Measurements from ENCODE around the gene ID2. TPM values are rescaled to one million over a fixed set of nuclear protein-coding genes. Genes with fewer than 3 reads are reported as not detected.

Gene ID2
- total and polyA plus RNA-seq, 2 donors (not counting 1 experiment from before 2014, with no cell fraction given) = 15.0 to 25.9 TPM

GRCh38 chr2:8648441-8649213, 33.2 kb upstream of the ID2 start:
- no peaks in the 10 kb centered on the region for H3K36me3 ChIP-seq (replicated peaks in 1 of 2; ENCODE audit: control extremely low read depth in 1 of 2, control insufficient read depth in 1 of 2, extremely low read depth in 1 of 2, insufficient read depth in 2 of 2, low read length in 1 of 2)
- H3K4me3 Mint-ChIP-seq = no peak overlapping the region
- H2AFZ ChIP-seq (ENCODE audit: insufficient read depth, low read depth, low read length, poor library complexity, severe bottlenecking) = no peak overlapping the region
- no peak for ATAC-seq (ENCODE audit: low read depth)
- no peaks in the 10 kb centered on the region for H3K79me2 ChIP-seq (ENCODE audit: control insufficient read depth, insufficient read depth, low read length)
- H3K27me3 ChIP-seq (replicated peaks in 1 of 4; ENCODE audit: control extremely low read depth in 1 of 4, control insufficient read depth in 3 of 4, insufficient read depth in 4 of 4, low read length in 3 of 4) = peaks cover 0 to 3% (median 0%) of the 10 kb centered on the region in 4 experiments
- intact Hi-C loops (cut with micrococcal nuclease) = no loop called here
- H3K9ac ChIP-seq (ENCODE audit: low read length) = no peak overlapping the region
- H4K20me1 ChIP-seq (ENCODE audit: control insufficient read depth, insufficient read depth, low read length, poor library complexity, severe bottlenecking) = no peaks in the 10 kb centered on the region
- H3K4me2 ChIP-seq (replicated peaks; ENCODE audit: low read depth, low read length, poor library complexity, severe bottlenecking) = no peak overlapping the region
- no peak for TF ChIP-seq EZH2 (IDR thresholded peaks at IDR 0.05; ENCODE audit: borderline replicate concordance, insufficient read depth, low read depth, low read length, poor library complexity, severe bottlenecking)
- TF ChIP-seq, protein P1, sequence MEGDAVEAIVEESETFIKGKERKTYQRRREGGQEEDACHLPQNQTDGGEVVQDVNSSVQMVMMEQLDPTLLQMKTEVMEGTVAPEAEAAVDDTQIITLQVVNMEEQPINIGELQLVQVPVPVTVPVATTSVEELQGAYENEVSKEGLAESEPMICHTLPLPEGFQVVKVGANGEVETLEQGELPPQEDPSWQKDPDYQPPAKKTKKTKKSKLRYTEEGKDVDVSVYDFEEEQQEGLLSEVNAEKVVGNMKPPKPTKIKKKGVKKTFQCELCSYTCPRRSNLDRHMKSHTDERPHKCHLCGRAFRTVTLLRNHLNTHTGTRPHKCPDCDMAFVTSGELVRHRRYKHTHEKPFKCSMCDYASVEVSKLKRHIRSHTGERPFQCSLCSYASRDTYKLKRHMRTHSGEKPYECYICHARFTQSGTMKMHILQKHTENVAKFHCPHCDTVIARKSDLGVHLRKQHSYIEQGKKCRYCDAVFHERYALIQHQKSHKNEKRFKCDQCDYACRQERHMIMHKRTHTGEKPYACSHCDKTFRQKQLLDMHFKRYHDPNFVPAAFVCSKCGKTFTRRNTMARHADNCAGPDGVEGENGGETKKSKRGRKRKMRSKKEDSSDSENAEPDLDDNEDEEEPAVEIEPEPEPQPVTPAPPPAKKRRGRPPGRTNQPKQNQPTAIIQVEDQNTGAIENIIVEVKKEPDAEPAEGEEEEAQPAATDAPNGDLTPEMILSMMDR (IDR thresholded peaks at IDR 0.05) = no peak
- H3K4me1 ChIP-seq (ENCODE audit: control insufficient read depth in 2 of 2, insufficient read depth in 2 of 2, low read length in 2 of 2) = peaks cover 0 to 3% of the 10 kb centered on the region in 2 donors
- no peak for DNase-seq
- H3K27me3 Mint-ChIP-seq = peaks cover 7% of the 10 kb centered on the region
- no peak overlapping the region for H3K4me3 ChIP-seq (ENCODE audit: control extremely low read depth in 1 of 5, extremely low read depth in 1 of 5, insufficient read depth in 1 of 5, low read depth in 2 of 5, low read length in 4 of 5)
- WGBS (ENCODE audit: insufficient coverage) = 94% methylated on average over 8 of the region's 11 CpGs
- H3K4me1 Mint-ChIP-seq = no peaks in the 10 kb centered on the region
- no peak overlapping the region for H3K27ac ChIP-seq (ENCODE audit: low read length in 2 of 2)
- ChIA-PET POLR2A (no interaction called here), CTCF (no interaction called here)
- no peak overlapping the region for H3K27ac Mint-ChIP-seq
- peaks cover 0 to 37% (median 7%) of the 10 kb centered on the region in 3 donors for H3K9me3 ChIP-seq (ENCODE audit: control extremely low read depth in 1 of 3, control insufficient read depth in 2 of 3, insufficient read depth in 1 of 3, low read length in 2 of 3)
- H3K9me3 Mint-ChIP-seq (ENCODE audit: insufficient read depth) = no peaks in the 10 kb centered on the region

DNA sequence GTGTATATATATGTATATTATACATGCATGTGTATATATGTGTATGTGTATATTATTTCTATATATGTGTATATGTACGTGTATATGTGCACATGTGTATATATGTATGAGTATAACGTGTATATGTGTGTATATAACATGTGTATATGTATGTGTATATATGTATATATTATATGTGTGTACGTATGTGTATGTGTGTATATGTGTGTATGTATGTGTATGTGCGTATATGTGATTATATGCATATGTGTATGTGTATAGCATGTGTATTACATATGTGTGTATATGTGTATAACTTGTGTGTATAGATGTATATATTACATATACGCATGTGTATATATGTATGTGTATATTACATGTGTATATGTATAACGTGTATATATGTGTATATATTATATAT, 32.1 kb upstream of the ID2 start:
- Histone ChIP-seq H3K36me3 (replicated peaks in 1 of 2; ENCODE audit: control extremely low read depth in 1 of 2, control insufficient read depth in 1 of 2, extremely low read depth in 1 of 2, insufficient read depth in 2 of 2, low read length in 1 of 2) (no peaks in the 10 kb centered on the region), H3K79me2 (ENCODE audit: control insufficient read depth, insufficient read depth, low read length) (no peaks in the 10 kb centered on the region), H2AFZ (ENCODE audit: insufficient read depth, low read depth, low read length, poor library complexity, severe bottlenecking) (no peak overlapping the region), H3K9ac (ENCODE audit: low read length) (no peak overlapping the region), H3K27me3 (replicated peaks in 1 of 4; ENCODE audit: control extremely low read depth in 1 of 4, control insufficient read depth in 3 of 4, insufficient read depth in 4 of 4, low read length in 3 of 4) (peaks cover 0 to 7% (median 1%) of the 10 kb centered on the region in 4 experiments), H3K27ac (ENCODE audit: low read length in 2 of 2) (no peak overlapping the region), H3K9me3 (ENCODE audit: control extremely low read depth in 1 of 3, control insufficient read depth in 2 of 3, insufficient read depth in 1 of 3, low read length in 2 of 3) (peaks cover 0 to 35% (median 7%) of the 10 kb centered on the region in 3 donors), H3K4me2 (replicated peaks; ENCODE audit: low read depth, low read length, poor library complexity, severe bottlenecking) (no peak overlapping the region), H3K4me1 (ENCODE audit: control insufficient read depth in 2 of 2, insufficient read depth in 2 of 2, low read length in 2 of 2) (peaks cover 0 to 3% of the 10 kb centered on the region in 2 donors), H3K4me3 (ENCODE audit: control extremely low read depth in 1 of 5, extremely low read depth in 1 of 5, insufficient read depth in 1 of 5, low read depth in 2 of 5, low read length in 4 of 5) (no peak overlapping the region), H4K20me1 (ENCODE audit: control insufficient read depth, insufficient read depth, low read length, poor library complexity, severe bottlenecking) (no peaks in the 10 kb centered on the region)
- no peaks in the 10 kb centered on the region for H3K4me1 Mint-ChIP-seq
- peaks cover 13% of the 10 kb centered on the region for H3K27me3 Mint-ChIP-seq
- POLR2A ChIA-PET = no interaction called here
- ATAC-seq (ENCODE audit: low read depth) = no peak
- CTCF ChIA-PET = no interaction called here
- no peak overlapping the region for H3K27ac Mint-ChIP-seq
- intact Hi-C loops (cut with micrococcal nuclease) = no loop called here
- WGBS (ENCODE audit: insufficient coverage) = 100% methylated on average over 2 of the region's 6 CpGs
- DNase-seq = no peak
- TF ChIP-seq EZH2 (IDR thresholded peaks at IDR 0.05; ENCODE audit: borderline replicate concordance, insufficient read depth, low read depth, low read length, poor library complexity, severe bottlenecking) = no peak
- TF ChIP-seq, protein P1 (IDR thresholded peaks at IDR 0.05) = no peak
- H3K9me3 Mint-ChIP-seq (ENCODE audit: insufficient read depth) = no peaks in the 10 kb centered on the region
- H3K4me3 Mint-ChIP-seq = no peak overlapping the region

Measured in B cell (primary cell).